Stimulated activated effector memory CD8-positive, alpha-beta T cell treated with anti-CD3 and anti-CD28 coated beads, Interleukin-12 subunit alpha, Interleukin-12 subunit beta, amount 100 ng/mL, for 72 hours (primary cell): ENCODE data around the gene H6PD.
A peak's percentile ranks its signal among the peaks of the same experiment; 100 is the strongest.

Source experiments
- ATAC-seq: fragments of 150-1000 bp; cut with Tn5 transposase; 2 replicates; pipeline ENCODE4 v1.10.0; 2021
- DNase-seq, 2 donors: peaks; one replicate each; pipeline ENCODE4 v3.0.0; 2021 to 2022; ENCODE audit warnings: low spot score in 2 of 2
- H3K27ac Mint-ChIP-seq: one replicate; pipeline ENCODE4 v1.8.0; 2022; ENCODE audit warnings: mild to moderate bottlenecking, mixed read lengths
- H3K36me3 Mint-ChIP-seq: one replicate; pipeline ENCODE4 v1.8.0; 2022; ENCODE audit warnings: mild to moderate bottlenecking, mixed read lengths
- H3K4me1 Mint-ChIP-seq: one replicate; pipeline ENCODE4 v1.8.0; 2022; ENCODE audit warnings: mixed read lengths
- H3K4me3 Mint-ChIP-seq: one replicate; pipeline ENCODE4 v1.8.0; 2022; ENCODE audit warnings: mild to moderate bottlenecking, mixed read lengths
- H3K9me3 Mint-ChIP-seq: one replicate; pipeline ENCODE4 v1.8.0; 2022; ENCODE audit warnings: mixed read lengths

H6PD gene

GRCh38 chr1:9314711-9315379, 80.3 kb downstream of the H6PD start:
- ATAC-seq, result peak; percentile 6
- peak overlapping the region; percentile 71 for H3K4me3 Mint-ChIP-seq

DNA sequence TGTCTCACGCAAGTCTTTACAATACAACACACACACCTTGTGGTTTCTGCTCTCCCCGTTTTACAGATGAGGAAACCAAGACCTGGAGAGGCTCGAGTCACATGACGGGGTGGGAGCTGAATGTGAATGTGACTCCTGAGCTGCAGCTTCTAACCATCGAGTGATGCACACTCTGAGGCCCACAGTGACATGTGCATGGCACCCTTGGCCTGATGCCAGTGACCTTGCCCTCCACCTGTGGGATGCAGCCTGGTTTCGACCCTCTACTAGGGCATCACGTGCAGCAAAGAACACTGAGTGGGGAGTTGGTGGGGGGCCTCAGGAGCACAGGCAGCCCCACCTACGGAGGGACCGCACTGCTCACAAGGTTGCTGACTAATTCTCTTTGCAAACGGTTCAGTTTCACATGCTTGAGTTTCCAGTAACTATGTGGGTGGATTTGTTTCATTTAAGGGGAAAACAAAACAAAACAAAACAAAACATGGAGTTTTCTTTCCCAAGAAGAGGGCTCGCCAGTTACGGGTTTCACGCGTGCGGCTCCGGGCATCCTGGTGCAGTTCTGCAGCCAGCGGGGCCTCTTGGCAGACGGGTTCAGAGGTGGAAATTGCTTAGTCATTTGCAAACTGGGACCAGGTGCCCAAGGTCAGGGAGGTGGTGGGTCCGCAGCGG, 81.0 kb downstream of the H6PD start:
- Mint-ChIP-seq H3K36me3 (peaks cover 4% of the 10 kb centered on the region), H3K4me1 (peaks cover 37% of the 10 kb centered on the region), H3K4me3 (peak overlapping the region; percentile 71), H3K27ac (peak overlapping the region; percentile 95), H3K9me3 (no peaks in the 10 kb centered on the region)
- DNase-seq (peak; percentile 48 to 82), ATAC-seq (peak; percentile 85)

More at GRCh38 chr1:9314711-9315379, 80.3 kb downstream of the H6PD start:
- Mint-ChIP-seq H3K9me3 (no peaks in the 10 kb centered on the region), H3K36me3 (peaks cover 4% of the 10 kb centered on the region), H3K27ac (peak overlapping the region; percentile 95), H3K4me1 (peaks cover 37% of the 10 kb centered on the region)
- no peak for DNase-seq

DNA sequence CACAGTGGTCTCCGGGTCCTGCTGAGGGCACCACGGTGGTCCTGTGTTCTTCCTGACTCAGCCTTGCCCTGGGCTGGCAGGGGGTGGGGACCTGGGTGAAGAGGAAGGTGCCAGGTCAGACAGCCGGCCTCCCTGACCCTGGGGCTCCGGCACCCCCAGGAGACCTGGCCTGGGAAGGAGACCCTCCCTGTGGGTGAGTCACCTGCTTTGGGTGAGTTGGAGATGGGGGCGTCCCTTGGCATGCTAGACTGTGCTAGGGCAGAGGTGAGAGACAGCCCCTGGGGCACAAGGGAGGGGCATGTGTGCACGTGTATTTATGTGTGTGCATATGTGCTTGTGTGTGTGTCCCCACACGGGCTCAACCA, 81.5 kb downstream of the H6PD start:
- Mint-ChIP-seq H3K36me3 (peaks cover 4% of the 10 kb centered on the region), H3K4me3 (peak overlapping the region; percentile 71), H3K27ac (peak overlapping the region; percentile 95), H3K4me1 (peaks cover 37% of the 10 kb centered on the region), H3K9me3 (no peaks in the 10 kb centered on the region)
- peak; percentile 11 to 73 for DNase-seq
- ATAC-seq, result peak; percentile 66

GRCh38 chr1:9316512-9316911, 81.9 kb downstream of the H6PD start:
- ATAC-seq (no peak), DNase-seq (no peak)
- Mint-ChIP-seq H3K36me3 (peaks cover 4% of the 10 kb centered on the region), H3K4me1 (peaks cover 37% of the 10 kb centered on the region), H3K27ac (peak overlapping the region; percentile 95), H3K4me3 (peak overlapping the region; percentile 71), H3K9me3 (no peaks in the 10 kb centered on the region)

GRCh38 chr1:9317072-9317471, 82.5 kb downstream of the H6PD start:
- peak overlapping the region; percentile 15 for H3K27ac Mint-ChIP-seq
- no peak for ATAC-seq
- H3K9me3 Mint-ChIP-seq, result no peaks in the 10 kb centered on the region
- peaks cover 37% of the 10 kb centered on the region for H3K4me1 Mint-ChIP-seq
- H3K4me3 Mint-ChIP-seq, result no peak overlapping the region
- DNase-seq, result no peak
- peaks cover 4% of the 10 kb centered on the region for H3K36me3 Mint-ChIP-seq

GRCh38 chr1:9317591-9318417, 83.2 kb downstream of the H6PD start:
- Mint-ChIP-seq H3K4me1 (peaks cover 37% of the 10 kb centered on the region), H3K4me3 (no peak overlapping the region), H3K36me3 (peaks cover 4% of the 10 kb centered on the region), H3K9me3 (no peaks in the 10 kb centered on the region), H3K27ac (peak overlapping the region; percentile 15)
- no peak for ATAC-seq
- no peak for DNase-seq

- peaks cover 35% of the 10 kb centered on the region for H3K4me1 Mint-ChIP-seq
- H3K9me3 Mint-ChIP-seq, result no peaks in the 10 kb centered on the region
- H3K4me3 Mint-ChIP-seq, result no peak overlapping the region
- ATAC-seq (no peak), DNase-seq (no peak)
- H3K27ac Mint-ChIP-seq, result no peak overlapping the region
- H3K36me3 Mint-ChIP-seq, result peaks cover 4% of the 10 kb centered on the region
Observed at GRCh38 chr1:9319208-9319788, 84.7 kb downstream of the H6PD start.

- Mint-ChIP-seq H3K36me3 (peaks cover 4% of the 10 kb centered on the region), H3K27ac (no peak overlapping the region), H3K4me1 (peaks cover 28% of the 10 kb centered on the region), H3K4me3 (no peak overlapping the region), H3K9me3 (no peaks in the 10 kb centered on the region)
- ATAC-seq (no peak), DNase-seq (no peak)
Observed at GRCh38 chr1:9319789-9320519, 85.4 kb downstream of the H6PD start.
